ENCODE data around the gene ERC2.

- TF ChIP-seq GATA3 (IDR thresholded peaks at IDR 0.05; ENCODE audit: low read depth, low read length), result no peak
- no peak for TF ChIP-seq GATA2 (IDR thresholded peaks at IDR 0.05; ENCODE audit: low read depth, low read length)
Observed at GRCh38 chr3:56110886-56111285, 357.4 kb downstream of the ERC2 start.

Data from SH-SY5Y (cell line).